Measurements from ENCODE around the gene ZFP36.

GRCh38 chr19:39363901-39364457 lies 42.7 kb upstream of the ZFP36 start:
- no peak for TF ChIP-seq CTCF (IDR thresholded peaks at IDR 0.05)
- no peak for TF ChIP-seq POLR2A (IDR thresholded peaks at IDR 0.05)
